Measurements from ENCODE around the gene SEMA4A.
A peak's percentile ranks its signal among the peaks of the same experiment; 100 is the strongest.

The SEMA4A gene

DNA sequence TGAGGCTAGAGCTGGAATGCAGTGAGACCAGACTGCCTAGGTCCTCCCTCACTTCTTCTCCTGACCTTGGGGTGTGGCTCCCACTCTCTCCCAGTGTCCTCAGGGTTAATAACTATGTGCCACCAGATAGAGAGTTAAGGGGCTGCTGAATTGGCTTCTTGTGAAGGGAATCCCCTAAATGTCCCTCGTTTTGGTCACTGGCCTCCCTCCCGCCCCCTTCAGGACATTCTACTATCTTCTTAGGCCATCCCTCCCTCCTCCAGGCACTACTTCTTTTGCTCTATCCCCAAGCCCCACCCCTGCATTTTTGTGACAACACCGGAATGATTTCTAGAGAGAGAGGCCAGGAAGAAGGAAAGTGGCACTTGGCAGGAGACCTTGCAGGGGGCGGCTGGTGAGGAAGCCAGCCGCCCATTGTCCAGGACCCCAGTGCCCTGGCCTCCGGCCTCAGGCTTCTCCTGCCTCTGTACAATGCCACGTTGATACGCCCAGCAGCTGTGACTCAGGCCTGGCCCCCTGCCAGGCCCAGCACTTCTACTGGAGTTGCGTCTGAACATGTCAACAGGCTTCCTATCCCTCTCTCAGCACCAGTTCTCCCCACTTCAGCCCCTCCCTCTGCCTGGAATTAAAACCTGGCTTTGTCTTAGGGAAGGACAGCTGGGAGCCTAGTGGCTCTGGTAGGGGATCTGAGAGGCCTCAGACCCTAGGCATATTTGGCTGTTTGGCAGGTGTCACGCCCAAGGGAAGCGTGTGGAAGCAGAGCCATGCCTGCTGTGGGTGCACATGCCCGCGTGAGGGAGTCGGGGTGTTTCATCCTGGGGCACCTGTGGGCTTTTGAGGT is 29.8 kb upstream of the SEMA4A start (continued):
- TF ChIP-seq ZNF555 (tag by site-specific recombination; conservative IDR thresholded peaks at IDR 0.05) (no peak), ZNF112 (tag by site-specific recombination; IDR thresholded peaks at IDR 0.05) (no peak), ZNF37A (tag by site-specific recombination; IDR thresholded peaks at IDR 0.05) (no peak), GLIS2 (tag by site-specific recombination; IDR thresholded peaks at IDR 0.05) (peak; percentile 75), ZNF138 (tag by site-specific recombination; IDR thresholded peaks at IDR 0.05; ENCODE audit: borderline replicate concordance) (no peak), ZNF837 (tag by site-specific recombination; IDR thresholded peaks at IDR 0.05) (no peak), ZNF792 (tag by site-specific recombination; IDR thresholded peaks at IDR 0.05) (no peak), ZNF510 (tag by site-specific recombination; IDR thresholded peaks at IDR 0.05; ENCODE audit: insufficient replicate concordance) (no peak), ZNF132 (tag by site-specific recombination; IDR thresholded peaks at IDR 0.05; ENCODE audit: borderline replicate concordance) (no peak), ZNF660 (tag by site-specific recombination; IDR thresholded peaks at IDR 0.05) (peak; percentile 97), ZNF350 (tag by site-specific recombination; IDR thresholded peaks at IDR 0.05) (no peak), ZBTB8A (tag by site-specific recombination; IDR thresholded peaks at IDR 0.05) (peak; percentile 67; the same call in 1 of the 2 replicates), ZNF664 (tag by site-specific recombination; IDR thresholded peaks at IDR 0.05) (no peak), ZNF366 (tag by site-specific recombination; conservative IDR thresholded peaks at IDR 0.05) (peak; percentile 90), ZNF658 (tag by site-specific recombination; IDR thresholded peaks at IDR 0.05) (no peak), ZNF175 (tag by site-specific recombination; IDR thresholded peaks at IDR 0.05) (no peak), ZNF785 (tag by site-specific recombination; IDR thresholded peaks at IDR 0.05) (no peak), ZNF768 (tag by site-specific recombination; IDR thresholded peaks at IDR 0.05) (no peak), ZNF544 (tag by site-specific recombination; IDR thresholded peaks at IDR 0.05) (no peak), TCF7L2 (IDR thresholded peaks at IDR 0.05; ENCODE audit: borderline replicate concordance, low read depth, low read length) (no peak), OVOL3 (tag by site-specific recombination; IDR thresholded peaks at IDR 0.05) (no peak), PRDM1 (tag by site-specific recombination; IDR thresholded peaks at IDR 0.05) (peak; percentile 15; the same call in 1 of the 2 replicates), BCL11B (tag by site-specific recombination; IDR thresholded peaks at IDR 0.05; ENCODE audit: low read depth) (peak; percentile 77; the same call in 1 of the 2 replicates), ZNF335 (tag by site-specific recombination; conservative IDR thresholded peaks at IDR 0.05) (peak; percentile 41; the same call in 1 of the 2 replicates), ZIC2 (tag by site-specific recombination; IDR thresholded peaks at IDR 0.05) (peak; percentile 96), ZNF433 (tag by site-specific recombination; IDR thresholded peaks at IDR 0.05; ENCODE audit: low read depth) (no peak), SCRT2 (tag by site-specific recombination; IDR thresholded peaks at IDR 0.05) (peak; percentile 99), ZNF426 (tag by site-specific recombination; IDR thresholded peaks at IDR 0.05) (no peak)
- TF ChIP-seq, protein P1, sequence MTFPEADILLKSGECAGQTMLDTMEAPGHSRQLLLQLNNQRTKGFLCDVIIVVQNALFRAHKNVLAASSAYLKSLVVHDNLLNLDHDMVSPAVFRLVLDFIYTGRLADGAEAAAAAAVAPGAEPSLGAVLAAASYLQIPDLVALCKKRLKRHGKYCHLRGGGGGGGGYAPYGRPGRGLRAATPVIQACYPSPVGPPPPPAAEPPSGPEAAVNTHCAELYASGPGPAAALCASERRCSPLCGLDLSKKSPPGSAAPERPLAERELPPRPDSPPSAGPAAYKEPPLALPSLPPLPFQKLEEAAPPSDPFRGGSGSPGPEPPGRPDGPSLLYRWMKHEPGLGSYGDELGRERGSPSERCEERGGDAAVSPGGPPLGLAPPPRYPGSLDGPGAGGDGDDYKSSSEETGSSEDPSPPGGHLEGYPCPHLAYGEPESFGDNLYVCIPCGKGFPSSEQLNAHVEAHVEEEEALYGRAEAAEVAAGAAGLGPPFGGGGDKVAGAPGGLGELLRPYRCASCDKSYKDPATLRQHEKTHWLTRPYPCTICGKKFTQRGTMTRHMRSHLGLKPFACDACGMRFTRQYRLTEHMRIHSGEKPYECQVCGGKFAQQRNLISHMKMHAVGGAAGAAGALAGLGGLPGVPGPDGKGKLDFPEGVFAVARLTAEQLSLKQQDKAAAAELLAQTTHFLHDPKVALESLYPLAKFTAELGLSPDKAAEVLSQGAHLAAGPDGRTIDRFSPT (tag by site-specific recombination; IDR thresholded peaks at IDR 0.05): peak; percentile 97
- TF ChIP-seq, protein P2, sequence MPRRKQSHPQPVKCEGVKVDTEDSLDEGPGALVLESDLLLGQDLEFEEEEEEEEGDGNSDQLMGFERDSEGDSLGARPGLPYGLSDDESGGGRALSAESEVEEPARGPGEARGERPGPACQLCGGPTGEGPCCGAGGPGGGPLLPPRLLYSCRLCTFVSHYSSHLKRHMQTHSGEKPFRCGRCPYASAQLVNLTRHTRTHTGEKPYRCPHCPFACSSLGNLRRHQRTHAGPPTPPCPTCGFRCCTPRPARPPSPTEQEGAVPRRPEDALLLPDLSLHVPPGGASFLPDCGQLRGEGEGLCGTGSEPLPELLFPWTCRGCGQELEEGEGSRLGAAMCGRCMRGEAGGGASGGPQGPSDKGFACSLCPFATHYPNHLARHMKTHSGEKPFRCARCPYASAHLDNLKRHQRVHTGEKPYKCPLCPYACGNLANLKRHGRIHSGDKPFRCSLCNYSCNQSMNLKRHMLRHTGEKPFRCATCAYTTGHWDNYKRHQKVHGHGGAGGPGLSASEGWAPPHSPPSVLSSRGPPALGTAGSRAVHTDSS (tag by site-specific recombination; IDR thresholded peaks at IDR 0.05): no peak
- TF ChIP-seq, protein P3, sequence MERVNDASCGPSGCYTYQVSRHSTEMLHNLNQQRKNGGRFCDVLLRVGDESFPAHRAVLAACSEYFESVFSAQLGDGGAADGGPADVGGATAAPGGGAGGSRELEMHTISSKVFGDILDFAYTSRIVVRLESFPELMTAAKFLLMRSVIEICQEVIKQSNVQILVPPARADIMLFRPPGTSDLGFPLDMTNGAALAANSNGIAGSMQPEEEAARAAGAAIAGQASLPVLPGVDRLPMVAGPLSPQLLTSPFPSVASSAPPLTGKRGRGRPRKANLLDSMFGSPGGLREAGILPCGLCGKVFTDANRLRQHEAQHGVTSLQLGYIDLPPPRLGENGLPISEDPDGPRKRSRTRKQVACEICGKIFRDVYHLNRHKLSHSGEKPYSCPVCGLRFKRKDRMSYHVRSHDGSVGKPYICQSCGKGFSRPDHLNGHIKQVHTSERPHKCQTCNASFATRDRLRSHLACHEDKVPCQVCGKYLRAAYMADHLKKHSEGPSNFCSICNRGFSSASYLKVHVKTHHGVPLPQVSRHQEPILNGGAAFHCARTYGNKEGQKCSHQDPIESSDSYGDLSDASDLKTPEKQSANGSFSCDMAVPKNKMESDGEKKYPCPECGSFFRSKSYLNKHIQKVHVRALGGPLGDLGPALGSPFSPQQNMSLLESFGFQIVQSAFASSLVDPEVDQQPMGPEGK (tag by site-specific recombination; IDR thresholded peaks at IDR 0.05): peak; percentile 92
- TF ChIP-seq, protein P4, sequence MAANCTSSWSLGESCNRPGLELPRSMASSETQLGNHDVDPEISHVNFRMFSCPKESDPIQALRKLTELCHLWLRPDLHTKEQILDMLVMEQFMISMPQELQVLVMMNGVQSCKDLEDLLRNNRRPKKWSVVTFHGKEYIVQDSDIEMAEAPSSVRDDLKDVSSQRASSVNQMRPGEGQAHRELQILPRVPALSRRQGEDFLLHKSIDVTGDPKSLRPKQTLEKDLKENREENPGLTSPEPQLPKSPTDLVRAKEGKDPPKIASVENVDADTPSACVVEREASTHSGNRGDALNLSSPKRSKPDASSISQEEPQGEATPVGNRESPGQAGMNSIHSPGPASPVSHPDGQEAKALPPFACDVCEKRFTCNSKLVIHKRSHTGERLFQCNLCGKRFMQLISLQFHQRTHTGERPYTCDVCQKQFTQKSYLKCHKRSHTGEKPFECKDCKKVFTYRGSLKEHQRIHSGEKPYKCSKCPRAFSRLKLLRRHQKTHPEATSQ (tag by site-specific recombination; IDR thresholded peaks at IDR 0.05): no peak
- TF ChIP-seq, protein P5, sequence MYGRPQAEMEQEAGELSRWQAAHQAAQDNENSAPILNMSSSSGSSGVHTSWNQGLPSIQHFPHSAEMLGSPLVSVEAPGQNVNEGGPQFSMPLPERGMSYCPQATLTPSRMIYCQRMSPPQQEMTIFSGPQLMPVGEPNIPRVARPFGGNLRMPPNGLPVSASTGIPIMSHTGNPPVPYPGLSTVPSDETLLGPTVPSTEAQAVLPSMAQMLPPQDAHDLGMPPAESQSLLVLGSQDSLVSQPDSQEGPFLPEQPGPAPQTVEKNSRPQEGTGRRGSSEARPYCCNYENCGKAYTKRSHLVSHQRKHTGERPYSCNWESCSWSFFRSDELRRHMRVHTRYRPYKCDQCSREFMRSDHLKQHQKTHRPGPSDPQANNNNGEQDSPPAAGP (tag by site-specific recombination; IDR thresholded peaks at IDR 0.05): peak; percentile 76

Measured in HEK293 (cell line).